ENCODE results near the gene TMOD2. TPM values are rescaled to one million over a fixed set of nuclear protein-coding genes. Genes with fewer than 3 reads are reported as not detected.

Gene TMOD2
- polyA plus RNA-seq, 1 donor (not counting 4 experiments of a cell fraction or from before 2014, with no cell fraction given), result 5.2 TPM

DNA sequence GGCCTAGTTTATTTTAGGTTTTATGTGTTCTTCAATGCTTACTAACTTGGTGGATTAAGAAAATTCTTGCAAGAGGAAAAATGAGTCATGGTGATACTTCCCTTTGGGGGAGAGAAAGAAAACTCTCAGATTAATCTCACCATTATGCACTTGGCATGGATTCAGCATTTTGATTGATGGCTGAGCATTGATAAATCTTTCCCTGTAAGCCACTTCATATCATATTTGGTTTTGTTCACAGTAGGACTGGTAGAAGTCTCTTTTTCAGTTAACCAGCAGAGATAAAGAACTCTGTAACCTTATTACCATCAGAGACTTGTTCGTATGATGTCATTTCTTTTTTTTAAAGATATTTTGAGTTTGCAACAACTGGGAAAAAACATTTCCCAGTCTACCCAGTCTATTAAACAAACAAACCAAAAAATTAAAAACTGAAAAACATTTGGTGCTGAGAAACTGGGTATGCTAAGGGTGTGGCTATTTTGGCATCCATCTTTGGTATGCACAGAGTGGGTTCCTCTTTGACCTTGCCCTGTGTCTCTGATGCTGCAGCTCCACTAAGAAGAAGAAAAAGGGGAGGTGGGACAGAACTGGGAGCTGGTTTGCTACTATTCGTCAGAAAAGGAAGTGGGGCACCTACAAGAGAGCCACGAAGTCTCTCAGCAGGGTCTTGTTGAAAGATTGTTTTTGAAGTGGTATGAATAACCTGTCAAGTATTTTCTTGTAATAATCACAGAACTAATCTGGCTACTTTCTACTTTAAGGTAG lies 95.2 kb downstream of the TMOD2 start:
- Histone ChIP-seq H3K9ac (ENCODE audit: control insufficient read depth, extremely low read depth, insufficient read depth, low read length) (peak overlapping the region; percentile 42), H3K27ac (ENCODE audit: control insufficient read depth, insufficient read depth, low read length) (peak overlapping the region; percentile 88), H3K27me3 (ENCODE audit: control insufficient read depth, extremely low read depth, insufficient read depth, low read length) (no peaks in the 10 kb centered on the region), H3K4me1 (ENCODE audit: control insufficient read depth, extremely low read depth, insufficient read depth, low read length) (peaks cover 64% of the 10 kb centered on the region), H3K4me2 (ENCODE audit: control insufficient read depth, extremely low read depth, insufficient read depth, low read depth, low read length) (peak overlapping the region; percentile 83), H3K36me3 (ENCODE audit: control insufficient read depth in 2 of 2, extremely low read depth in 1 of 2, insufficient read depth in 2 of 2, low read length in 2 of 2) (peaks cover 5 to 15% of the 10 kb centered on the region in 2 experiments), H3K9me3 (ENCODE audit: control insufficient read depth, low read depth, low read length) (no peaks in the 10 kb centered on the region), H2AFZ (ENCODE audit: control insufficient read depth, low read length) (no peak overlapping the region), H3K9me1 (ENCODE audit: control insufficient read depth, extremely low read depth, insufficient read depth, low read length) (peaks cover 2% of the 10 kb centered on the region), H3K4me3 (ENCODE audit: control insufficient read depth in 2 of 3, extremely low read depth in 1 of 3, insufficient read depth in 2 of 3, low read depth in 1 of 3, low read length in 3 of 3) (peak overlapping the region in 2 of 3 experiments; percentile 16 to 22), H3K79me2 (ENCODE audit: control insufficient read depth, insufficient read depth, low read length) (peaks cover 97% of the 10 kb centered on the region), H4K20me1 (ENCODE audit: control insufficient read depth, extremely low read depth, insufficient read depth, low read length) (peaks cover 33% of the 10 kb centered on the region)
- TF ChIP-seq, protein P1, sequence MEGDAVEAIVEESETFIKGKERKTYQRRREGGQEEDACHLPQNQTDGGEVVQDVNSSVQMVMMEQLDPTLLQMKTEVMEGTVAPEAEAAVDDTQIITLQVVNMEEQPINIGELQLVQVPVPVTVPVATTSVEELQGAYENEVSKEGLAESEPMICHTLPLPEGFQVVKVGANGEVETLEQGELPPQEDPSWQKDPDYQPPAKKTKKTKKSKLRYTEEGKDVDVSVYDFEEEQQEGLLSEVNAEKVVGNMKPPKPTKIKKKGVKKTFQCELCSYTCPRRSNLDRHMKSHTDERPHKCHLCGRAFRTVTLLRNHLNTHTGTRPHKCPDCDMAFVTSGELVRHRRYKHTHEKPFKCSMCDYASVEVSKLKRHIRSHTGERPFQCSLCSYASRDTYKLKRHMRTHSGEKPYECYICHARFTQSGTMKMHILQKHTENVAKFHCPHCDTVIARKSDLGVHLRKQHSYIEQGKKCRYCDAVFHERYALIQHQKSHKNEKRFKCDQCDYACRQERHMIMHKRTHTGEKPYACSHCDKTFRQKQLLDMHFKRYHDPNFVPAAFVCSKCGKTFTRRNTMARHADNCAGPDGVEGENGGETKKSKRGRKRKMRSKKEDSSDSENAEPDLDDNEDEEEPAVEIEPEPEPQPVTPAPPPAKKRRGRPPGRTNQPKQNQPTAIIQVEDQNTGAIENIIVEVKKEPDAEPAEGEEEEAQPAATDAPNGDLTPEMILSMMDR (optimal IDR thresholded peaks at IDR 0.05 in 1 of 3, IDR thresholded peaks at IDR 0.05 in 1 of 3, conservative IDR thresholded peaks at IDR 0.05 in 1 of 3; ENCODE audit: extremely low read depth in 1 of 3, insufficient read depth in 2 of 3, low read length in 3 of 3), result no peak
- TF ChIP-seq EZH2 (IDR thresholded peaks at IDR 0.05; ENCODE audit: low read length), result no peak
- dilution Hi-C loops (cut with MboI; ENCODE audit: extremely low pct_ligation_motif_present, low sequenced_read_pairs), result no loop called here
- FAIRE-seq, result peak; percentile 52
- DNase-seq (ENCODE audit: low read depth, low spot score), result no peak

DNA sequence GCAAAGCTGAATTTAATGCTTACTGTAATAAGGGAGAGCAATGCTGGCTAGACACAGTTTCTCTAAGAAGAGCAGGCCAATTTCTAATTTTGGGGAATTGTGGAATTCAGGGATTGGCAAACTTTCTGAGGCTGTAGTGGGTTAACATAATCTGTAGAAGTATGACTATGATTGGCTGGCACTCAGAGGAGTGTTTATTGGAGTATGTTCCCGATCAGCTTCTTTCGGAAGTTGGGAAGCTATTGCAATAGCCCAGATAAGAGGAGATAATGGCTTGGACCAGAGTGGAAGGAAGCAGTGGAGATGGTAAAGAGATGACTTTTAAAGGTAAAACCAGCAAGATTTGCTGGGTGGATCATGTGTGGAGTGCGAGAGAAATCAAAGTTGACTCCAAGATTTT lies 97.4 kb downstream of the TMOD2 start:
- TF ChIP-seq, protein P1 (optimal IDR thresholded peaks at IDR 0.05 in 1 of 3, IDR thresholded peaks at IDR 0.05 in 1 of 3, conservative IDR thresholded peaks at IDR 0.05 in 1 of 3; ENCODE audit: extremely low read depth in 1 of 3, insufficient read depth in 2 of 3, low read length in 3 of 3), result no peak
- no peak for TF ChIP-seq EZH2 (IDR thresholded peaks at IDR 0.05; ENCODE audit: low read length)
- dilution Hi-C loops (cut with MboI; ENCODE audit: extremely low pct_ligation_motif_present, low sequenced_read_pairs), result no loop called here
- DNase-seq (ENCODE audit: low read depth, low spot score) (no peak), FAIRE-seq (no peak)
- H3K9me1 ChIP-seq (ENCODE audit: control insufficient read depth, extremely low read depth, insufficient read depth, low read length), result peaks cover 2% of the 10 kb centered on the region
- peak overlapping the region; percentile 24 for H3K27ac ChIP-seq (ENCODE audit: control insufficient read depth, insufficient read depth, low read length)
- no peak overlapping the region for H3K4me3 ChIP-seq (ENCODE audit: control insufficient read depth in 2 of 3, extremely low read depth in 1 of 3, insufficient read depth in 2 of 3, low read depth in 1 of 3, low read length in 3 of 3)
- peaks cover 98% of the 10 kb centered on the region for H3K79me2 ChIP-seq (ENCODE audit: control insufficient read depth, insufficient read depth, low read length)
- H3K9me3 ChIP-seq (ENCODE audit: control insufficient read depth, low read depth, low read length), result no peaks in the 10 kb centered on the region
- H3K36me3 ChIP-seq (ENCODE audit: control insufficient read depth in 2 of 2, extremely low read depth in 1 of 2, insufficient read depth in 2 of 2, low read length in 2 of 2), result peaks cover 5 to 15% of the 10 kb centered on the region in 2 experiments
- H3K4me1 ChIP-seq (ENCODE audit: control insufficient read depth, extremely low read depth, insufficient read depth, low read length), result peaks cover 48% of the 10 kb centered on the region
- no peaks in the 10 kb centered on the region for H3K27me3 ChIP-seq (ENCODE audit: control insufficient read depth, extremely low read depth, insufficient read depth, low read length)
- H3K4me2 ChIP-seq (ENCODE audit: control insufficient read depth, extremely low read depth, insufficient read depth, low read depth, low read length), result peak overlapping the region; percentile 6
- peaks cover 34% of the 10 kb centered on the region for H4K20me1 ChIP-seq (ENCODE audit: control insufficient read depth, extremely low read depth, insufficient read depth, low read length)
- no peak overlapping the region for H2AFZ ChIP-seq (ENCODE audit: control insufficient read depth, low read length)
- no peak overlapping the region for H3K9ac ChIP-seq (ENCODE audit: control insufficient read depth, extremely low read depth, insufficient read depth, low read length)
